A673 (cell line): Measurements from ENCODE around the gene KIF26B. TPM values are rescaled to one million over a fixed set of nuclear protein-coding genes. Genes with fewer than 3 reads are reported as not detected.

ENCODE experiments used
- BruUV-seq: library from RNA; stranded (reverse); fragments of 400-500 nt; replicated peaks from 2 replicates; lab custom pipeline; 2021; lab: Mats Ljungman, UMichigan
- CTCF ChIA-PET: fragments of 300-600 bp; sonication (Branson Sonifier 250); formaldehyde crosslinking; loops from one replicate; lab custom pipeline; 2022; ENCODE audit warnings: antibody characterized with exemption; lab: Charles Lee
- POLR2A ChIA-PET: fragments of 300-600 bp; sonication (Branson Sonifier 250); formaldehyde crosslinking; loops from one replicate; lab custom pipeline; 2022; ENCODE audit warnings: antibody characterized with exemption; ENCODE audit not compliant: low non-redundant PET; lab: Charles Lee
- DNase-seq: peaks from one replicate; pipeline ENCODE4 v3.0.0-alpha.2; 2015; ENCODE audit warnings: low spot score
- H3K27ac ChIP-seq: fragments of 200-600 bp; sonication (generic); 2 replicates; pipeline ENCODE4 v1.5.1; 2016; ENCODE audit warnings: mixed run types, low read depth, mild to moderate bottlenecking, mixed read lengths, antibody characterized with exemption, low read length; ENCODE audit not compliant: poor library complexity, severe bottlenecking
- H3K27me3 ChIP-seq: fragments of 200-600 bp; sonication (generic); replicated peaks from 2 replicates; pipeline ENCODE4 v1.6.1; 2017; ENCODE audit warnings: mixed run types, low read depth, mild to moderate bottlenecking, mixed read lengths, antibody characterized with exemption, low read length; ENCODE audit not compliant: insufficient read depth, poor library complexity
- H3K36me3 ChIP-seq: fragments of 200-600 bp; sonication (generic); 2 replicates; pipeline ENCODE4 v1.6.1; 2016; ENCODE audit warnings: mixed run types, mild to moderate bottlenecking, mixed read lengths, antibody characterized with exemption, low read length; ENCODE audit not compliant: insufficient read depth, poor library complexity, severe bottlenecking
- H3K4me1 ChIP-seq: fragments of 200-600 bp; sonication (generic); 2 replicates; pipeline ENCODE4 v1.6.1; 2017; ENCODE audit warnings: mixed run types, mild to moderate bottlenecking, mixed read lengths, antibody characterized with exemption, low read length; ENCODE audit not compliant: insufficient read depth, poor library complexity, severe bottlenecking
- H3K4me3 ChIP-seq: fragments of 200-600 bp; sonication (generic); 2 replicates; pipeline ENCODE4 v1.5.1; 2016; ENCODE audit warnings: low read depth, mixed run types, mild to moderate bottlenecking, mixed read lengths, low read length; ENCODE audit not compliant: poor library complexity, severe bottlenecking
- H3K9me3 ChIP-seq: fragments of 200-600 bp; sonication (generic); 2 replicates; pipeline ENCODE4 v1.6.1; 2016; ENCODE audit warnings: mixed run types, low read depth, mild to moderate bottlenecking, mixed read lengths, antibody characterized with exemption, low read length; ENCODE audit not compliant: poor library complexity, severe bottlenecking
- EZH2 ChIP-seq: fragments of 200-600 bp; sonication (generic); IDR thresholded peaks from 2 replicates; pipeline ENCODE4 v1.6.1; 2017; ENCODE audit warnings: borderline replicate concordance, low read depth, mild to moderate bottlenecking, mixed read lengths, antibody characterized with exemption, low read length; ENCODE audit not compliant: poor library complexity, severe bottlenecking
- intact Hi-C: fragments of 100-400 bp; cut with micrococcal nuclease; formaldehyde crosslinking; loops from one replicate; pipeline ENCODE4 v1.10.0; 2022; ENCODE audit not compliant: unreplicated experiment
- total RNA-seq: library from RNA; stranded (reverse); gene quantifications from 2 replicates; pipeline ENCODE4 v1.2.3, GENCODE V29; 2021
- TF ChIP-seq, protein P1 (sequence below): fragments of 300-800, 200-600 bp; sonication (generic); conservative IDR thresholded peaks from 2 replicates; pipeline ENCODE4 v1.5.1; 2017; ENCODE audit warnings: low read depth, mild to moderate bottlenecking, antibody characterized with exemption, low read length, moderate library complexity, mixed read lengths

The KIF26B gene
- total RNA-seq, 1 experiment from 2014 or later, result not detected

DNA sequence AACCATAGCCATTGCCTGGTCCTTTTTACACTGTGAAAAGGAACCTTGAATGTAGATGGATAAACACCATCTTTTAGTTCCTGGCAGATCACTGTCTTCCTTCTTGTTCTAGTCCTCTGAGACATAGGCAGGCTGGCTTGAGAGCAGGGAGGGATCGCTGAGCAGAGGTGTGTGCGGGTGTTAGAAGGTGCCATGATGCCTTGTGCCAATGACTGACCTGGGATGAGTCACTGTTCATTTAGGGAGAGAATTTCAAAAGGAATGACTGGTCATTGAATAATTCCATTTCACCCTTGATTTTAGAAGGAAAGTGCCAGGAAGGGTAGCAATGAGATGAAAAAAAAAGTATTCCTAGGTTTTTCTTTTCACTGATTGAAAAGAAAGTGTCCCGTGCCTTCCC, 383.9 kb downstream of the KIF26B start:
- TF ChIP-seq, protein P1, sequence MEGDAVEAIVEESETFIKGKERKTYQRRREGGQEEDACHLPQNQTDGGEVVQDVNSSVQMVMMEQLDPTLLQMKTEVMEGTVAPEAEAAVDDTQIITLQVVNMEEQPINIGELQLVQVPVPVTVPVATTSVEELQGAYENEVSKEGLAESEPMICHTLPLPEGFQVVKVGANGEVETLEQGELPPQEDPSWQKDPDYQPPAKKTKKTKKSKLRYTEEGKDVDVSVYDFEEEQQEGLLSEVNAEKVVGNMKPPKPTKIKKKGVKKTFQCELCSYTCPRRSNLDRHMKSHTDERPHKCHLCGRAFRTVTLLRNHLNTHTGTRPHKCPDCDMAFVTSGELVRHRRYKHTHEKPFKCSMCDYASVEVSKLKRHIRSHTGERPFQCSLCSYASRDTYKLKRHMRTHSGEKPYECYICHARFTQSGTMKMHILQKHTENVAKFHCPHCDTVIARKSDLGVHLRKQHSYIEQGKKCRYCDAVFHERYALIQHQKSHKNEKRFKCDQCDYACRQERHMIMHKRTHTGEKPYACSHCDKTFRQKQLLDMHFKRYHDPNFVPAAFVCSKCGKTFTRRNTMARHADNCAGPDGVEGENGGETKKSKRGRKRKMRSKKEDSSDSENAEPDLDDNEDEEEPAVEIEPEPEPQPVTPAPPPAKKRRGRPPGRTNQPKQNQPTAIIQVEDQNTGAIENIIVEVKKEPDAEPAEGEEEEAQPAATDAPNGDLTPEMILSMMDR, result no peak
- no peak for TF ChIP-seq EZH2
- no peak for DNase-seq
- ChIA-PET CTCF (no interaction called here), POLR2A (no interaction called here)
- intact Hi-C loops, result no loop called here
- H3K27ac ChIP-seq, result no peak overlapping the region
- no TSS peak for BruUV-seq
- H3K4me3 ChIP-seq, result no peak overlapping the region
- H3K9me3 ChIP-seq, result no peaks in the 10 kb centered on the region
- H3K4me1 ChIP-seq, result no peaks in the 10 kb centered on the region
- H3K27me3 ChIP-seq, result no peaks in the 10 kb centered on the region
- no peaks in the 10 kb centered on the region for H3K36me3 ChIP-seq

DNA sequence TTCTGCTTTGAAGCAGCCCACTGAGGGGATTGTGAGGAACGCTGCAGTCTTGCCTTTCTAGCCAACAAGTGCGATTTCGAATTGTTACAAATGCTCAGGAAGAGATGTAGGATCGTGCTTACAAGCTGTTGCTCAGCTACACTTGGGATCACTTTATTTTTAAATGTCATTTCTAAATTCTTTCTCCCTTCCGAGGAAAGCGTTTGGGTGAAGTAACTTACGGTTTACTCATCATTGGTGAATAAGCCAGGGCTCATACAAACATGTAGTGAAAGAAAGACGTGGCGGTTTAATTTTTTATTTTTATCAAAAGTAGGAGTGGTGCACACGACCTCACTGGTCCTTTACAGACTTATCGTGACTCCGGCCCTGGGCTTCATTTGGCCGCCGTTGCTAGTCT, 386.6 kb downstream of the KIF26B start:
- Histone ChIP-seq H3K27me3 (no peaks in the 10 kb centered on the region), H3K4me1 (no peaks in the 10 kb centered on the region), H3K9me3 (no peaks in the 10 kb centered on the region), H3K4me3 (no peak overlapping the region), H3K36me3 (no peaks in the 10 kb centered on the region), H3K27ac (no peak overlapping the region)
- CTCF ChIA-PET, result no interaction called here
- POLR2A ChIA-PET, result no interaction called here
- no peak for TF ChIP-seq EZH2
- TF ChIP-seq, protein P1, result no peak
- no peak for DNase-seq
- intact Hi-C loops, result no loop called here
- BruUV-seq, result no TSS peak

DNA sequence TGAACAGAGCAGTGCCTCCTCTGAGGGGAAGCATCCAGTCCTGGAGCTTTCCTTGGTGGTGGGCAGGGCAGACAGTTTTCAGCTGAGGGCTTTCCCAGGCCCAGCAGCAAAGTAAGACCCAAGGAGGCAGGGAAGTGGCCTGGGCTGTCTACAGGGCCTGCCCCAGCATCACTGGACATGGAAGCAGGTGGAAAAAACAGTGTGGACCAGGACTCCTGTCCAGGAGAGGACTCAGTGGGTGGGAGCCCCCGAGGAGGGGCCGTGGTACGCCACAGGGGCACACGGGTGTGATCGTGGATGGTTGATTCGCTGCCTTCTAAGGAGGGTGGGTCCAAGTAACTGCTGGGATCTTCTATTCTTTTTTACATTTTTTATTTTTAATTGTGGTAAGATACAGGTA, 387.6 kb downstream of the KIF26B start:
- H3K27ac ChIP-seq, result no peak overlapping the region
- H3K4me3 ChIP-seq, result no peak overlapping the region
- ChIA-PET CTCF (no interaction called here), POLR2A (no interaction called here)
- H3K4me1 ChIP-seq, result no peaks in the 10 kb centered on the region
- H3K9me3 ChIP-seq, result no peaks in the 10 kb centered on the region
- TF ChIP-seq, protein P1, result no peak
- no peak for TF ChIP-seq EZH2
- intact Hi-C loops, result no loop called here
- DNase-seq, result no peak
- BruUV-seq, result no TSS peak
- no peaks in the 10 kb centered on the region for H3K36me3 ChIP-seq
- H3K27me3 ChIP-seq, result no peaks in the 10 kb centered on the region
